Stomach (tissue), 9 donors: ENCODE results near the gene SOX15. TPM values are rescaled to one million over a fixed set of nuclear protein-coding genes. Genes with fewer than 3 reads are reported as not detected.
"Not testable (repeated sequence)": the region's sequence is repeated elsewhere in the genome, so short reads cannot be mapped to it uniquely, and the experiment has no call there.

Source experiments
- DNase-seq, 2 donors: peaks; one replicate each; pipeline versions ENCODE4 v3.0.0 to v3.0.0-alpha.2; 2013 to 2019
- H3K27ac ChIP-seq, 5 donors: fragments of 200-600 bp in 4 of 5; sonication (generic) in 4 of 5; one replicate each; pipeline ENCODE4 v1.5.1; 2013 to 2019; ENCODE audit warnings: mild to moderate bottlenecking in 1 of 5, moderate library complexity in 1 of 5
- H3K27me3 ChIP-seq, 3 donors: fragments of 200-600 bp; sonication (generic); one replicate each; pipeline ENCODE4 v1.5.1; 2017 to 2019; ENCODE audit warnings: mixed run types in 1 of 3
- H3K36me3 ChIP-seq, 4 donors: fragments of 200-600 bp; sonication (generic); 1 replicate in 3 of 4; 2 replicates in 1 of 4; pipeline ENCODE4 v1.5.1; 2016 to 2019
- H3K4me1 ChIP-seq, 4 donors: fragments of 200-600 bp; sonication (generic); one replicate each; pipeline ENCODE4 v1.5.1; 2016 to 2019
- H3K4me3 ChIP-seq, 4 donors: fragments of 200-600 bp; sonication (generic) in 3 of 4; one replicate each; pipeline ENCODE4 v1.5.1; 2016 to 2019; ENCODE audit warnings: mild to moderate bottlenecking in 1 of 4
- H3K9me3 ChIP-seq, 4 donors: fragments of 200-600 bp; sonication (generic); one replicate each; pipeline ENCODE4 v1.5.1; 2016 to 2019
- CTCF ChIP-seq, 7 experiments: fragments of 450-650 bp in 4 of 7; fragments of 200-600 bp in 3 of 7; sonication (generic) in 3 of 7; IDR thresholded peaks; one replicate each; pipeline ENCODE4 v1.5.1; 2016 to 2019; ENCODE audit warnings: antibody characterized with exemption in 7 of 7, control low read depth in 2 of 7, mild to moderate bottlenecking in 1 of 7
- EP300 ChIP-seq: sonication (generic); formaldehyde crosslinking; IDR thresholded peaks from one replicate; pipeline ENCODE4 v1.6.1; 2017; ENCODE audit warnings: antibody characterized with exemption
- POLR2A ChIP-seq, 4 donors: fragments of 450-650 bp; IDR thresholded peaks; one replicate each; pipeline ENCODE4 v1.6.1; 2016; ENCODE audit warnings: antibody characterized with exemption in 4 of 4, control low read depth in 2 of 4, mild to moderate bottlenecking in 1 of 4, moderate library complexity in 1 of 4
- POLR2AphosphoS5 ChIP-seq, 3 donors: sonication (generic); formaldehyde crosslinking; IDR thresholded peaks; one replicate each; pipeline ENCODE4 v1.6.1; 2016; ENCODE audit warnings: antibody characterized with exemption in 3 of 3
- WGBS, 5 donors: extraction: QIAGEN DNeasy Blood & Tissue Kit in 3 of 5; methylation state at CpG; one replicate each; pipeline versions ENCODE4 v1.1.5 to v1.1.7; 2013 to 2018; 5-methylcytosine and 5-hydroxymethylcytosine counted together
- intact Hi-C: fragments of 100-400 bp; cut with DNase I; formaldehyde crosslinking; loops from one replicate; pipeline ENCODE4 v1.15.1; 2023; ENCODE audit warnings: low total_unique reads
- polyA plus RNA-seq, 3 donors: library from polyadenylated mRNA; stranded (reverse); fragments of 200-250 nt; gene quantifications; one replicate each; pipeline ENCODE4 v1.2.3, GENCODE V29; 2013
- total RNA-seq, 5 donors: library from RNA; depleted of rRNA; stranded (reverse); fragments of >200 nt; gene quantifications; one replicate each; pipeline versions ENCODE4 v1.1.0 to v1.2.3, GENCODE V29; 2014 to 2016
- donor health status: healthy with polysubstance abuse.
- donor health status: Bipolar disorder and iron deficiency.
- donor health status: healthy.

The SOX15 gene
- total and polyA plus RNA-seq, 8 donors, result 0.76 to 48.1 (median 1.3) TPM; not detected in 4

- Histone ChIP-seq H3K27me3 (no peaks in the 10 kb centered on the region), H3K36me3 (peaks cover 0 to 9% (median 9%) of the 10 kb centered on the region in 4 donors), H3K4me1 (peaks cover 11 to 18% (median 15%) of the 10 kb centered on the region in 4 donors), H3K4me3 (peak within 1 kb of the TSS; percentile 67 to 81 (median 74)), H3K27ac (peak within 1 kb of the TSS; percentile 86 to 96 (median 93)), H3K9me3 (no peaks in the 10 kb centered on the region)
- 0 to 1% (median 0%) methylated on average over 18 to 54 of the region's 54 CpGs for WGBS, 5 donors
- peak; percentile 93 to 97 for DNase-seq
- TF ChIP-seq EP300, result no peak
- peak in 1 of 4 donors; percentile 24 for TF ChIP-seq POLR2A (IDR thresholded peaks at IDR 0.05)
- peak; percentile 15 to 83 (median 75) for TF ChIP-seq POLR2AphosphoS5 (IDR thresholded peaks at IDR 0.05)
- intact Hi-C loops, result no loop called here
These were observed 37.6 kb upstream of the SOX15 start, which contains the start of gene SAT2 for GRCh38 chr17:7627250-7628121. SAT2 (minus strand) TSS chr17:7627821; CDS start chr17:7627635, 186 bp downstream.

- Histone ChIP-seq H3K9me3 (no peaks in the 10 kb centered on the region), H3K27ac (peak overlapping the region in 4 of 5 donors; percentile 88 to 96 (median 93)), H3K36me3 (peaks cover 0 to 9% (median 9%) of the 10 kb centered on the region in 4 donors), H3K4me1 (peaks cover 11 to 18% (median 15%) of the 10 kb centered on the region in 4 donors), H3K27me3 (no peaks in the 10 kb centered on the region), H3K4me3 (peak overlapping the region; percentile 67 to 81 (median 74))
- no peak for DNase-seq
- intact Hi-C loops, result no loop called here
- no peak for TF ChIP-seq EP300
- 9 to 23% (median 21%) methylated on average over 6 of the region's 6 CpGs for WGBS, 5 donors
These were observed 37.0 kb upstream of the SOX15 start for GRCh38 chr17:7626956-7627249.

GRCh38 chr17:7626307-7626706, 36.4 kb upstream of the SOX15 start:
- DNase-seq, result no peak
- no peak for TF ChIP-seq EP300
- TF ChIP-seq POLR2AphosphoS5 (IDR thresholded peaks at IDR 0.05), result no peak
- TF ChIP-seq POLR2A (IDR thresholded peaks at IDR 0.05), result no peak
- no peak for TF ChIP-seq CTCF (IDR thresholded peaks at IDR 0.05)
- intact Hi-C loops, result no loop called here

GRCh38 chr17:7625749-7626148, 35.9 kb upstream of the SOX15 start:
- H3K27ac ChIP-seq, H3K4me3 ChIP-seq, H3K36me3 ChIP-seq, intact Hi-C loops, DNase-seq, H3K9me3 ChIP-seq, H3K27me3 ChIP-seq: not testable (repeated sequence)
- 91 to 99% (median 98%) methylated on average over 16 of the region's 16 CpGs for WGBS, 5 donors
- H3K4me1 ChIP-seq, result peaks cover 11 to 18% (median 15%) of the 10 kb centered on the region in 4 donors

More at GRCh38 chr17:7626307-7626706, 36.4 kb upstream of the SOX15 start:
- Histone ChIP-seq H3K4me3 (peak overlapping the region in 2 of 4 donors; percentile 69 to 80), H3K9me3 (no peaks in the 10 kb centered on the region), H3K27me3 (no peaks in the 10 kb centered on the region), H3K4me1 (peaks cover 11 to 18% (median 15%) of the 10 kb centered on the region in 4 donors), H3K36me3 (peaks cover 0 to 9% (median 9%) of the 10 kb centered on the region in 4 donors), H3K27ac (peak overlapping the region in 2 of 5 donors; percentile 93 to 96)
- 80 to 89% (median 85%) methylated on average over 7 of the region's 7 CpGs for WGBS, 5 donors

GRCh38 chr17:7623661-7624060, 33.8 kb upstream of the SOX15 start:
- H3K36me3 ChIP-seq, result peaks cover 0 to 9% (median 9%) of the 10 kb centered on the region in 4 donors
- no peaks in the 10 kb centered on the region for H3K9me3 ChIP-seq
- no peak overlapping the region for H3K4me3 ChIP-seq
- H3K4me1 ChIP-seq, result peaks cover 11 to 18% (median 15%) of the 10 kb centered on the region in 4 donors
- 72 to 79% (median 75%) methylated on average over 5 of the region's 5 CpGs for WGBS, 5 donors
- no peak overlapping the region for H3K27ac ChIP-seq
- no peak for DNase-seq
- no peaks in the 10 kb centered on the region for H3K27me3 ChIP-seq
- TF ChIP-seq EP300 (no peak), POLR2AphosphoS5 (IDR thresholded peaks at IDR 0.05) (no peak), CTCF (IDR thresholded peaks at IDR 0.05) (no peak)
- intact Hi-C loops, result no loop called here
